Esophagus squamous epithelium (tissue), 5 donors: ENCODE data around the gene POU6F1. TPM values are rescaled to one million over a fixed set of nuclear protein-coding genes. Genes with fewer than 3 reads are reported as not detected.

ENCODE experiments used
- DNase-seq: peaks from one replicate; lab custom pipeline; 2025; lab: John Stamatoyannopoulos, UW
- H3K27ac ChIP-seq, 4 donors: fragments of 200-600 bp; sonication (generic); one replicate each; pipeline ENCODE4 v1.5.1; 2016 to 2019; ENCODE audit warnings: mild to moderate bottlenecking in 1 of 4
- H3K27me3 ChIP-seq, 4 donors: fragments of 200-600 bp; sonication (generic); 1 replicate in 3 of 4; 2 replicates in 1 of 4; pipeline versions ENCODE4 v1.5.1 to v1.6.0; 2017 to 2021; ENCODE audit warnings: antibody characterized with exemption in 1 of 4
- H3K36me3 ChIP-seq, 3 donors: fragments of 200-600 bp; sonication (generic); one replicate each; pipeline ENCODE4 v1.5.1; 2016 to 2019
- H3K4me1 ChIP-seq, 3 donors: fragments of 200-600 bp; sonication (generic); one replicate each; pipeline ENCODE4 v1.5.1; 2017 to 2019
- H3K4me3 ChIP-seq, 4 donors: fragments of 200-600 bp; sonication (generic); 1 replicate in 3 of 4; 2 replicates in 1 of 4; pipeline ENCODE4 v1.5.1; 2016 to 2019; ENCODE audit warnings: mild to moderate bottlenecking in 2 of 4, moderate library complexity in 1 of 4
- H3K9me3 ChIP-seq, 3 donors: fragments of 200-600 bp; sonication (generic); one replicate each; pipeline ENCODE4 v1.5.1; 2016 to 2019
- CTCF ChIP-seq, 6 experiments: fragments of 450-650 bp in 4 of 6; fragments of 200-600 bp in 2 of 6; sonication (generic) in 2 of 6; IDR thresholded peaks; one replicate each; pipeline ENCODE4 v1.5.1; 2016 to 2019; ENCODE audit warnings: antibody characterized with exemption in 6 of 6, mild to moderate bottlenecking in 4 of 6, moderate library complexity in 4 of 6
- POLR2A ChIP-seq, 4 donors: fragments of 450-650 bp; IDR thresholded peaks; one replicate each; pipeline ENCODE4 v1.6.1; 2017; ENCODE audit warnings: antibody characterized with exemption in 4 of 4, mild to moderate bottlenecking in 4 of 4, moderate library complexity in 3 of 4
- WGBS, 2 donors: methylation state at CpG; one replicate each; pipeline ENCODE4 v1.1.5; 2018; 5-methylcytosine and 5-hydroxymethylcytosine counted together
- intact Hi-C: fragments of 100-400 bp; cut with DNase I; formaldehyde crosslinking; loops from one replicate; pipeline ENCODE4 v1.15.0; 2022
- total RNA-seq, 4 donors: library from RNA; depleted of rRNA; stranded (reverse); fragments of >200 nt; gene quantifications; one replicate each; pipeline ENCODE4 v1.1.0, GENCODE V29; 2016
- donor health status: DM: yes; HTN: yes; CAD: no.

Gene POU6F1
- total RNA-seq, 4 donors from 2014 or later: 0.42 to 5.9 (median 1.7) TPM

DNA sequence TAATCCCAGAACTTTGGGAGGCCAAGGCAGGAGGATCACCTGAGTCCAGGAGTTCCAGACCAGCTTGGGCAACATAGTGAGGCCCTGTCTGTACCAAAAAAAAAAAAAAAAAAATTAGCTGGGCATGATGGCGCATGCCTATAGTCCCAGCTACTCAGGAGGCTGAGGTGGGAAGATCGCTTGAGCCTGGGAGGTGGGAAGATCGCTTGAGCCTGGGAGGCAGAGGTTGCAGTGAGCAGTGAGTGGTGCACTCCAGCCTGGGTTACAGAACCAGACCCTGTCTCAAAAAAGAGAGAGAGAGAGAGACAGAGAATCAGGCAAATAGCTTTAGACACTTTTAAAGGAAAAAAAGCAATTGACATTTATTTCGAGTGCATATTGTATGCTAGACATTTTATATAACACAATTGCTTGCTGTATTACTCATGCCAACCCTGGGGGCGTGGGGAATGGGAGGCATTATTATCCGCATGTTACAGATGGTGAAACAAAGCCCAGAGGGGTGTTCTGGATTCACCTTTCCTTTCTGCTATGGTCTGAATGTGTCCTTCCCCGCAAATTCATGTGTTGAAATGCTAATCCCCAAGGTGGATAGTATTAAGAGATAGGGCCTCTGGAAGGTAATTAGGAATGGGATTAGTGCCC, 9.7 kb downstream of the POU6F1 start:
- DNase-seq: no peak
- TF ChIP-seq POLR2A (IDR thresholded peaks at IDR 0.05) (no peak), CTCF (IDR thresholded peaks at IDR 0.05) (no peak)
- no peaks in the 10 kb centered on the region for H3K4me1 ChIP-seq
- 67 to 77% methylated on average over 6 to 7 of the region's 7 CpGs for WGBS, 2 donors
- intact Hi-C loops: no loop called here
- no peak overlapping the region for H3K27ac ChIP-seq
- no peak overlapping the region for H3K4me3 ChIP-seq
- no peaks in the 10 kb centered on the region for H3K36me3 ChIP-seq
- H3K27me3 ChIP-seq: no peaks in the 10 kb centered on the region
- H3K9me3 ChIP-seq: no peaks in the 10 kb centered on the region

- no peak for DNase-seq
- no peak for TF ChIP-seq CTCF (IDR thresholded peaks at IDR 0.05)
- no peak for TF ChIP-seq POLR2A (IDR thresholded peaks at IDR 0.05)
- WGBS, 2 donors: 63 to 95% methylated on average over 6 of the region's 6 CpGs
- intact Hi-C loops: no loop called here
- Histone ChIP-seq H3K27me3 (no peaks in the 10 kb centered on the region), H3K4me1 (no peaks in the 10 kb centered on the region), H3K36me3 (peaks cover 0 to 6% (median 0%) of the 10 kb centered on the region in 3 donors), H3K27ac (no peak overlapping the region), H3K9me3 (no peaks in the 10 kb centered on the region), H3K4me3 (no peak overlapping the region)
Observed at GRCh38 chr12:51205350-51205749, 12.5 kb downstream of the POU6F1 start.

GRCh38 chr12:51202718-51203117, 15.1 kb downstream of the POU6F1 start:
- H3K27ac ChIP-seq: no peak overlapping the region
- H3K4me3 ChIP-seq: no peak overlapping the region
- intact Hi-C loops: no loop called here
- peaks cover 0 to 15% (median 0%) of the 10 kb centered on the region in 3 donors for H3K36me3 ChIP-seq
- WGBS, 2 donors: 84 to 85% methylated on average over 4 to 5 of the region's 5 CpGs
- DNase-seq: no peak
- no peaks in the 10 kb centered on the region for H3K9me3 ChIP-seq
- H3K4me1 ChIP-seq: no peaks in the 10 kb centered on the region
- no peaks in the 10 kb centered on the region for H3K27me3 ChIP-seq
- TF ChIP-seq POLR2A (IDR thresholded peaks at IDR 0.05): no peak
- TF ChIP-seq CTCF (IDR thresholded peaks at IDR 0.05): no peak

DNA sequence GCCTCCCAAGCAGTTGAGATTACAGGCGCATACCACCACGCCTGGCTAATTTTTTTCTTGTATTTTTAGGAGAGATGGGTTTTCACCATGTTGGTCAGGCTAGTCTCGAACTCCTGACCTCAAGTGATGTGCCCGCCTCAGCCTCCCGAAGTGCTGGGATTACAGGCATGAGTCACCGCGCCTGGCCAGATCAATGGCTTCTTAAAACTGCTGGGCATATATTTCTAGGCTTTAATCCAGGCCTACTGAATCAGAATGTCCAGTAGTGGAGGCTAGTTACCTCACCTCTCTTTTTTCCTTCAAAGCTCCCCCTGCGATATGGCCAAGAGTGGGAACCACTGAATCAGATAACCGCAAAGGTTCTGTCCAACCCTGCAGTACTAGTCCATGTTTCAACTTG, 17.1 kb downstream of the POU6F1 start:
- 83 to 94% methylated on average over 9 of the region's 9 CpGs for WGBS, 2 donors
- Histone ChIP-seq H3K27ac (no peak overlapping the region), H3K9me3 (no peaks in the 10 kb centered on the region), H3K4me3 (no peak overlapping the region), H3K36me3 (peaks cover 0 to 21% (median 0%) of the 10 kb centered on the region in 3 donors), H3K27me3 (no peaks in the 10 kb centered on the region), H3K4me1 (no peaks in the 10 kb centered on the region)
- TF ChIP-seq CTCF (IDR thresholded peaks at IDR 0.05): no peak
- TF ChIP-seq POLR2A (IDR thresholded peaks at IDR 0.05): no peak
- intact Hi-C loops: no loop called here
- no peak for DNase-seq

DNA sequence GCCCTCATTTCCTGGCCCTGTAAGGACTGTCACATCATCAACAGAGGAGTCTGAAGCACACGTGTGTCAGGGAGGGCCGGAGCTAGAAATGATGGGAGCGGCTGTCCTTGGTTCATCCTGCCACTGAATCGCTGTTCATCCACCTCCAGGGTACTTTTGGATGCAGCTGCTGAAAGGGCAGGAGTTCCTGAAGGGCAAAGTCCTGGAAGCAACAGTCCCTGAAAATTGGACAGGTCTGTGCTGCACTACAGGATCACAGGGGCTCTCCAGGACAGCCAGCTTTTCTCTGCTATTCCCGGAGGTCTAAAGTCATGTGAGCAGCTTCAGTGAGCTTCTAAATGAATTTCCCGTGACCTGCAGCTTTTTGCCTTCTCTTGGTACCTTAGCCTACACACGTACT, 17.7 kb downstream of the POU6F1 start:
- no peak overlapping the region for H3K27ac ChIP-seq
- DNase-seq: no peak
- H3K9me3 ChIP-seq: no peaks in the 10 kb centered on the region
- H3K4me3 ChIP-seq: no peak overlapping the region
- peaks cover 0 to 21% (median 0%) of the 10 kb centered on the region in 3 donors for H3K36me3 ChIP-seq
- TF ChIP-seq CTCF (IDR thresholded peaks at IDR 0.05) (no peak), POLR2A (IDR thresholded peaks at IDR 0.05) (no peak)
- intact Hi-C loops: no loop called here
- no peaks in the 10 kb centered on the region for H3K27me3 ChIP-seq
- 87 to 93% methylated on average over 3 to 7 of the region's 7 CpGs for WGBS, 2 donors
- H3K4me1 ChIP-seq: no peaks in the 10 kb centered on the region
